Measurements from ENCODE around the gene MAPK4. TPM values are rescaled to one million over a fixed set of nuclear protein-coding genes. Genes with fewer than 3 reads are reported as not detected.

The MAPK4 gene
- polyA plus RNA-seq, 4 donors: 0.22 to 0.92 (median 0.76) TPM

GRCh38 chr18:50737127-50737526 lies 177.2 kb downstream of the MAPK4 start:
- Histone ChIP-seq H3K36me3 (ENCODE audit: control insufficient read depth in 3 of 3, insufficient read depth in 2 of 3, low read depth in 1 of 3, low read length in 3 of 3) (no peaks in the 10 kb centered on the region), H3K27ac (ENCODE audit: low read depth in 1 of 3, low read length in 2 of 3) (no peak overlapping the region), H3K4me1 (ENCODE audit: control insufficient read depth in 3 of 3, insufficient read depth in 2 of 3, low read depth in 1 of 3, low read length in 2 of 3) (no peaks in the 10 kb centered on the region), H3K9me3 (ENCODE audit: control insufficient read depth in 2 of 2, insufficient read depth in 1 of 2, low read depth in 1 of 2, low read length in 1 of 2) (no peaks in the 10 kb centered on the region), H3K4me3 (ENCODE audit: low read depth in 1 of 3, low read length in 3 of 3) (no peak overlapping the region), H3K27me3 (ENCODE audit: control insufficient read depth in 3 of 3, insufficient read depth in 3 of 3, low read length in 3 of 3) (no peaks in the 10 kb centered on the region)
- DNase-seq (no peak), FAIRE-seq (no peak)
- WGBS, 3 donors: 43 to 61% (median 57%) methylated on average over 3 of the region's 3 CpGs

GRCh38 chr18:50738098-50738757 lies 178.3 kb downstream of the MAPK4 start:
- Histone ChIP-seq H3K36me3 (ENCODE audit: control insufficient read depth in 3 of 3, insufficient read depth in 2 of 3, low read depth in 1 of 3, low read length in 3 of 3) (no peaks in the 10 kb centered on the region), H3K4me3 (ENCODE audit: low read depth in 1 of 3, low read length in 3 of 3) (no peak overlapping the region), H3K27ac (ENCODE audit: low read depth in 1 of 3, low read length in 2 of 3) (no peak overlapping the region), H3K9me3 (ENCODE audit: control insufficient read depth in 2 of 2, insufficient read depth in 1 of 2, low read depth in 1 of 2, low read length in 1 of 2) (peaks cover 0 to 6% of the 10 kb centered on the region in 2 donors), H3K4me1 (ENCODE audit: control insufficient read depth in 3 of 3, insufficient read depth in 2 of 3, low read depth in 1 of 3, low read length in 2 of 3) (no peaks in the 10 kb centered on the region), H3K27me3 (ENCODE audit: control insufficient read depth in 3 of 3, insufficient read depth in 3 of 3, low read length in 3 of 3) (no peaks in the 10 kb centered on the region)
- 71 to 80% (median 77%) methylated on average over 7 of the region's 7 CpGs for WGBS, 3 donors
- DNase-seq (no peak), FAIRE-seq (no peak)

- Histone ChIP-seq H3K4me1 (ENCODE audit: control insufficient read depth in 3 of 3, insufficient read depth in 2 of 3, low read depth in 1 of 3, low read length in 2 of 3) (no peaks in the 10 kb centered on the region), H3K36me3 (ENCODE audit: control insufficient read depth in 3 of 3, insufficient read depth in 2 of 3, low read depth in 1 of 3, low read length in 3 of 3) (no peaks in the 10 kb centered on the region), H3K4me3 (ENCODE audit: low read depth in 1 of 3, low read length in 3 of 3) (no peak overlapping the region), H3K27me3 (ENCODE audit: control insufficient read depth in 3 of 3, insufficient read depth in 3 of 3, low read length in 3 of 3) (no peaks in the 10 kb centered on the region), H3K27ac (ENCODE audit: low read depth in 1 of 3, low read length in 2 of 3) (no peak overlapping the region), H3K9me3 (ENCODE audit: control insufficient read depth in 2 of 2, insufficient read depth in 1 of 2, low read depth in 1 of 2, low read length in 1 of 2) (peaks cover 0 to 12% of the 10 kb centered on the region in 2 donors)
- peak in 1 of 2 donors; percentile 22 for DNase-seq
- no peak for FAIRE-seq
These were observed 183.1 kb downstream of the MAPK4 start for GRCh38 chr18:50742952-50743351.

GRCh38 chr18:50744253-50744652 lies 184.4 kb downstream of the MAPK4 start:
- H3K4me3 ChIP-seq (ENCODE audit: low read depth in 1 of 3, low read length in 3 of 3): no peak overlapping the region
- no peaks in the 10 kb centered on the region for H3K36me3 ChIP-seq (ENCODE audit: control insufficient read depth in 3 of 3, insufficient read depth in 2 of 3, low read depth in 1 of 3, low read length in 3 of 3)
- H3K27ac ChIP-seq (ENCODE audit: low read depth in 1 of 3, low read length in 2 of 3): no peak overlapping the region
- WGBS, 3 donors: 85 to 90% (median 88%) methylated on average over 4 of the region's 4 CpGs
- no peaks in the 10 kb centered on the region for H3K27me3 ChIP-seq (ENCODE audit: control insufficient read depth in 3 of 3, insufficient read depth in 3 of 3, low read length in 3 of 3)
- peaks cover 0 to 17% of the 10 kb centered on the region in 2 donors for H3K9me3 ChIP-seq (ENCODE audit: control insufficient read depth in 2 of 2, insufficient read depth in 1 of 2, low read depth in 1 of 2, low read length in 1 of 2)
- no peak for FAIRE-seq
- no peak for DNase-seq
- H3K4me1 ChIP-seq (ENCODE audit: control insufficient read depth in 3 of 3, insufficient read depth in 2 of 3, low read depth in 1 of 3, low read length in 2 of 3): no peaks in the 10 kb centered on the region

- H3K27ac ChIP-seq (ENCODE audit: low read depth in 1 of 3, low read length in 2 of 3): no peak overlapping the region
- WGBS, 3 donors: 55 to 78% (median 73%) methylated on average over 5 of the region's 5 CpGs
- no peak for FAIRE-seq
These were observed 186.1 kb downstream of the MAPK4 start for GRCh38 chr18:50745945-50746344.

GRCh38 chr18:50747849-50748242 lies 188.0 kb downstream of the MAPK4 start:
- Histone ChIP-seq H3K27ac (ENCODE audit: low read depth in 1 of 3, low read length in 2 of 3) (no peak overlapping the region), H3K36me3 (ENCODE audit: control insufficient read depth in 3 of 3, insufficient read depth in 2 of 3, low read depth in 1 of 3, low read length in 3 of 3) (no peaks in the 10 kb centered on the region), H3K4me1 (ENCODE audit: control insufficient read depth in 3 of 3, insufficient read depth in 2 of 3, low read depth in 1 of 3, low read length in 2 of 3) (no peaks in the 10 kb centered on the region), H3K27me3 (ENCODE audit: control insufficient read depth in 3 of 3, insufficient read depth in 3 of 3, low read length in 3 of 3) (no peaks in the 10 kb centered on the region), H3K4me3 (ENCODE audit: low read depth in 1 of 3, low read length in 3 of 3) (no peak overlapping the region), H3K9me3 (ENCODE audit: control insufficient read depth in 2 of 2, insufficient read depth in 1 of 2, low read depth in 1 of 2, low read length in 1 of 2) (peaks cover 0 to 13% of the 10 kb centered on the region in 2 donors)
- FAIRE-seq (no peak), DNase-seq (no peak)
- 3 to 53% (median 7%) methylated on average over 1 of the region's 1 CpG for WGBS, 3 donors

More at GRCh38 chr18:50745945-50746344, 186.1 kb downstream of the MAPK4 start:
- Histone ChIP-seq H3K9me3 (ENCODE audit: control insufficient read depth in 2 of 2, insufficient read depth in 1 of 2, low read depth in 1 of 2, low read length in 1 of 2) (peaks cover 0 to 17% of the 10 kb centered on the region in 2 donors), H3K36me3 (ENCODE audit: control insufficient read depth in 3 of 3, insufficient read depth in 2 of 3, low read depth in 1 of 3, low read length in 3 of 3) (no peaks in the 10 kb centered on the region), H3K4me1 (ENCODE audit: control insufficient read depth in 3 of 3, insufficient read depth in 2 of 3, low read depth in 1 of 3, low read length in 2 of 3) (no peaks in the 10 kb centered on the region), H3K27me3 (ENCODE audit: control insufficient read depth in 3 of 3, insufficient read depth in 3 of 3, low read length in 3 of 3) (no peaks in the 10 kb centered on the region), H3K4me3 (ENCODE audit: low read depth in 1 of 3, low read length in 3 of 3) (no peak overlapping the region)
- no peak for DNase-seq

- DNase-seq (peak; percentile 9 to 16), FAIRE-seq (no peak)
- WGBS, 3 donors: 46 to 57% (median 51%) methylated on average over 9 of the region's 9 CpGs
These were observed 188.6 kb downstream of the MAPK4 start for GRCh38 chr18:50748243-50749229.

GRCh38 chr18:50749421-50749820 lies 189.5 kb downstream of the MAPK4 start:
- Histone ChIP-seq H3K9me3 (ENCODE audit: control insufficient read depth in 2 of 2, insufficient read depth in 1 of 2, low read depth in 1 of 2, low read length in 1 of 2) (peaks cover 0 to 10% of the 10 kb centered on the region in 2 donors), H3K27ac (ENCODE audit: low read depth in 1 of 3, low read length in 2 of 3) (no peak overlapping the region), H3K36me3 (ENCODE audit: control insufficient read depth in 3 of 3, insufficient read depth in 2 of 3, low read depth in 1 of 3, low read length in 3 of 3) (no peaks in the 10 kb centered on the region), H3K27me3 (ENCODE audit: control insufficient read depth in 3 of 3, insufficient read depth in 3 of 3, low read length in 3 of 3) (no peaks in the 10 kb centered on the region), H3K4me1 (ENCODE audit: control insufficient read depth in 3 of 3, insufficient read depth in 2 of 3, low read depth in 1 of 3, low read length in 2 of 3) (no peaks in the 10 kb centered on the region), H3K4me3 (ENCODE audit: low read depth in 1 of 3, low read length in 3 of 3) (no peak overlapping the region)
- FAIRE-seq (no peak), DNase-seq (no peak)
- 58 to 80% (median 76%) methylated on average over 5 of the region's 5 CpGs for WGBS, 3 donors

More at GRCh38 chr18:50748243-50749229, 188.6 kb downstream of the MAPK4 start:
- Histone ChIP-seq H3K9me3 (ENCODE audit: control insufficient read depth in 2 of 2, insufficient read depth in 1 of 2, low read depth in 1 of 2, low read length in 1 of 2) (peaks cover 0 to 11% of the 10 kb centered on the region in 2 donors), H3K4me1 (ENCODE audit: control insufficient read depth in 3 of 3, insufficient read depth in 2 of 3, low read depth in 1 of 3, low read length in 2 of 3) (no peaks in the 10 kb centered on the region), H3K4me3 (ENCODE audit: low read depth in 1 of 3, low read length in 3 of 3) (no peak overlapping the region), H3K36me3 (ENCODE audit: control insufficient read depth in 3 of 3, insufficient read depth in 2 of 3, low read depth in 1 of 3, low read length in 3 of 3) (no peaks in the 10 kb centered on the region), H3K27me3 (ENCODE audit: control insufficient read depth in 3 of 3, insufficient read depth in 3 of 3, low read length in 3 of 3) (no peaks in the 10 kb centered on the region), H3K27ac (ENCODE audit: low read depth in 1 of 3, low read length in 2 of 3) (no peak overlapping the region)

Measured in small intestine (tissue), 7 donors.